B cell (primary cell): Measurements from ENCODE around the gene PLEKHA7. TPM values are rescaled to one million over a fixed set of nuclear protein-coding genes. Genes with fewer than 3 reads are reported as not detected.

Experiments
- ATAC-seq: fragments of 200-7000 bp; cut with Tn5 transposase; one replicate; pipeline ENCODE4 v1.10.0; 2021; ENCODE audit warnings: low read depth, mild to moderate bottlenecking, moderate number of reproducible peaks, moderate library complexity
- CTCF ChIA-PET: fragments of 350-600 bp; sonication (Branson Sonifier 250); formaldehyde crosslinking; loops from one replicate; lab custom pipeline; 2021; ENCODE audit warnings: antibody characterized with exemption, inconsistent platforms; lab: Charles Lee
- POLR2A ChIA-PET: fragments of 350-600 bp; sonication (Branson Sonifier 250); formaldehyde crosslinking; loops from one replicate; lab custom pipeline; 2021; ENCODE audit warnings: antibody characterized with exemption; lab: Charles Lee
- DNase-seq: peaks from one replicate; pipeline ENCODE4 v3.0.0; 2013
- H2AFZ ChIP-seq: 2 replicates; pipeline ENCODE4 v1.6.1; 2012; ENCODE audit warnings: mild to moderate bottlenecking, low read depth, low read length; ENCODE audit not compliant: insufficient read depth, poor library complexity, severe bottlenecking
- H3K27ac ChIP-seq, 2 donors: 1 replicate in 1 of 2; 2 replicates in 1 of 2; pipeline ENCODE4 v1.5.1; 2012 to 2013; ENCODE audit warnings: low read length in 2 of 2, mild to moderate bottlenecking in 2 of 2, moderate library complexity in 1 of 2
- H3K27me3 ChIP-seq, 4 experiments: fragments of 200-600 bp in 1 of 4; sonication (generic) in 1 of 4; replicated peaks in 1 of 4; 1 replicate in 2 of 4; 2 replicates in 2 of 4; pipeline versions ENCODE4 v1.6.1 to v1.7.0; 2013 to 2016; ENCODE audit warnings: low read length in 3 of 4, mild to moderate bottlenecking in 2 of 4, mixed read lengths in 1 of 4, moderate library complexity in 1 of 4; ENCODE audit not compliant: insufficient read depth in 4 of 4, control insufficient read depth in 3 of 4; ENCODE audit errors: control extremely low read depth in 1 of 4
- H3K36me3 ChIP-seq, 2 experiments: replicated peaks in 1 of 2; 1 replicate in 1 of 2; 2 replicates in 1 of 2; pipeline versions ENCODE4 v1.6.1 to v1.7.1; 2013; ENCODE audit warnings: low read length in 1 of 2; ENCODE audit not compliant: insufficient read depth in 2 of 2, control insufficient read depth in 1 of 2; ENCODE audit errors: control extremely low read depth in 1 of 2, extremely low read depth in 1 of 2
- H3K4me1 ChIP-seq, 2 donors: fragments of 200-600 bp in 1 of 2; sonication (generic) in 1 of 2; 1 replicate in 1 of 2; 2 replicates in 1 of 2; pipeline versions ENCODE4 v1.5.1 to v1.6.1; 2013 to 2017; ENCODE audit warnings: low read length in 2 of 2; ENCODE audit not compliant: control insufficient read depth in 2 of 2, insufficient read depth in 2 of 2
- H3K4me2 ChIP-seq: replicated peaks from 2 replicates; pipeline ENCODE3; 2012; ENCODE audit warnings: mild to moderate bottlenecking, low read depth, low read length; ENCODE audit not compliant: poor library complexity, severe bottlenecking
- H3K4me3 ChIP-seq, 5 experiments: fragments of 200-600 bp in 1 of 5; sonication (generic) in 1 of 5; 1 replicate in 3 of 5; 2 replicates in 2 of 5; pipeline versions ENCODE4 v1.5.1 to v1.7.0; 2011 to 2016; ENCODE audit warnings: low read length in 4 of 5, mild to moderate bottlenecking in 4 of 5, low read depth in 2 of 5, control low read depth in 1 of 5, moderate library complexity in 1 of 5; ENCODE audit not compliant: insufficient read depth in 1 of 5; ENCODE audit errors: control extremely low read depth in 1 of 5, extremely low read depth in 1 of 5
- H3K79me2 ChIP-seq: fragments of 200-600 bp; sonication (generic); one replicate; pipeline ENCODE4 v1.6.0; 2016; ENCODE audit warnings: low read length; ENCODE audit not compliant: control insufficient read depth, insufficient read depth
- H3K9ac ChIP-seq: fragments of 200-600 bp; sonication (generic); 2 replicates; pipeline ENCODE4 v1.6.1; 2017; ENCODE audit warnings: mild to moderate bottlenecking, low read length, moderate library complexity
- H3K9me3 ChIP-seq, 3 donors: one replicate each; pipeline versions ENCODE4 v1.6.1 to v1.7.1; 2013; ENCODE audit warnings: low read length in 2 of 3; ENCODE audit not compliant: control insufficient read depth in 2 of 3, insufficient read depth in 1 of 3; ENCODE audit errors: control extremely low read depth in 1 of 3
- H4K20me1 ChIP-seq: 2 replicates; pipeline ENCODE4 v1.6.0; 2012; ENCODE audit warnings: mild to moderate bottlenecking, low read length; ENCODE audit not compliant: insufficient read depth, control insufficient read depth, poor library complexity, severe bottlenecking
- H3K27ac Mint-ChIP-seq: one replicate; pipeline ENCODE4 v1.8.0; 2021; ENCODE audit warnings: mixed read lengths
- H3K27me3 Mint-ChIP-seq: one replicate; pipeline ENCODE4 v1.8.0; 2021; ENCODE audit warnings: mixed read lengths
- H3K4me1 Mint-ChIP-seq: one replicate; pipeline ENCODE4 v1.8.0; 2021; ENCODE audit warnings: mixed read lengths
- H3K4me3 Mint-ChIP-seq: one replicate; pipeline ENCODE4 v1.8.0; 2021; ENCODE audit warnings: mixed read lengths
- H3K9me3 Mint-ChIP-seq: one replicate; pipeline ENCODE4 v1.8.0; 2022; ENCODE audit warnings: mixed read lengths; ENCODE audit not compliant: insufficient read depth
- CTCF ChIP-seq: fragments of 200-600 bp; IDR thresholded peaks from one replicate; pipeline ENCODE4 v1.8.0; 2022; ENCODE audit warnings: antibody characterized with exemption, mild to moderate bottlenecking
- EZH2 ChIP-seq: IDR thresholded peaks from 2 replicates; pipeline ENCODE4 v1.6.1; 2012; ENCODE audit warnings: borderline replicate concordance, low read depth, mild to moderate bottlenecking, moderate library complexity, low read length; ENCODE audit not compliant: insufficient read depth, poor library complexity, severe bottlenecking
- WGBS: methylation state at CpG from one replicate; pipeline ENCODE4 v1.1.5; 2013; ENCODE audit warnings: missing lambda C conversion rate; ENCODE audit not compliant: insufficient coverage; 5-methylcytosine and 5-hydroxymethylcytosine counted together
- intact Hi-C: fragments of 100-400 bp; cut with micrococcal nuclease; formaldehyde crosslinking; loops from one replicate; pipeline ENCODE4 v1.10.0; 2022
- polyA plus RNA-seq: library from polyadenylated mRNA; depleted of rRNA; stranded (reverse); fragments of >200 nt; gene quantifications from 2 replicates; pipeline ENCODE4 v1.2.3, GENCODE V29; 2012
- total RNA-seq, 2 donors: library from RNA; stranded (reverse); fragments of 120-200 nt in 1 of 2; gene quantifications; 1 replicate in 1 of 2; 2 replicates in 1 of 2; pipeline versions ENCODE4 v1.2.3 to v1.2.4, GENCODE V29; 2013 to 2022

Gene PLEKHA7
- total and polyA plus RNA-seq, 2 donors (not counting 1 experiment from before 2014, with no cell fraction given), result 1.7 to 8.2 TPM

DNA sequence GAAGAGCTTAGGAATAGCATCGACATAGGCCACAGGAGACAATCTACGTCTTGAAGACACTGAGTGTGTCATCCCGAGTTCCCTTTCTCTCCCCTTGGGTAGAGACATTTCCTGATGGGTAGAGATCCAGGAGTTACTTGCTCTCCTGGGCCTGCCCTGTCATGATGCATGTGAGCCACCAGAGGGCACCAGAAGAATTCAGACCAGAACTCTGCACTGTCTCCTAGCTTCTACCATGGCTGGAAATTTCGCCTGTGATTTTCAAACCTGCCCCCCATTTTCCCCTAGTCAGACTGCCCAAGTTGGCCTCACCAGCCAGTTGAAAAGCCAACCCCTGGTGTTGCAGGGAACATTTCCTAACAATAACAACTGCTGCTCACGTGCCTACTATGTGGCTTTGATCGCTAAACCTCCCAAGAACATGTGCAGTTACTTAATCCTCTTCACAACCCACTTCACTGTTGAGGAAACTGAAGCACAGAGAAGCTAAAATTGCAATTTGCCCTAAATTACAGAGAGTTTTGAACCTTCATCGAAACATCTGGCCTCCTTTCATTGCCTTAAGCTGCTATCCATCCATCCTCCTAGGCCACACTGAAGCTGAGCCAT, 228.6 kb downstream of the PLEKHA7 start:
- Histone ChIP-seq H3K4me2 (no peak overlapping the region), H3K27ac (no peak overlapping the region), H3K79me2 (no peaks in the 10 kb centered on the region), H3K36me3 (no peaks in the 10 kb centered on the region), H3K4me3 (no peak overlapping the region), H3K27me3 (no peaks in the 10 kb centered on the region), H3K4me1 (no peaks in the 10 kb centered on the region), H3K9me3 (no peaks in the 10 kb centered on the region), H3K9ac (no peak overlapping the region), H4K20me1 (no peaks in the 10 kb centered on the region), H2AFZ (no peak overlapping the region)
- TF ChIP-seq CTCF (peak; percentile 89), EZH2 (no peak)
- intact Hi-C loops, result loop anchor here (1.0 kb wide), 1 partner anchor 278 kb away; no protein-coding TSS in a partner anchor
- ChIA-PET CTCF (interaction anchor here (0.6 to 6.1 kb wide), 19 partner anchors 7 to 742 kb away, joined by 3 to 41 read pairs (median 5); no protein-coding TSS in a partner anchor), POLR2A (no interaction called here)
- Mint-ChIP-seq H3K27ac (no peak overlapping the region), H3K4me3 (no peak overlapping the region), H3K4me1 (no peaks in the 10 kb centered on the region), H3K9me3 (no peaks in the 10 kb centered on the region), H3K27me3 (no peaks in the 10 kb centered on the region)
- ATAC-seq (peak; percentile 81), DNase-seq (peak; percentile 65)
- WGBS, result 50% methylated on average over 6 of the region's 7 CpGs

DNA sequence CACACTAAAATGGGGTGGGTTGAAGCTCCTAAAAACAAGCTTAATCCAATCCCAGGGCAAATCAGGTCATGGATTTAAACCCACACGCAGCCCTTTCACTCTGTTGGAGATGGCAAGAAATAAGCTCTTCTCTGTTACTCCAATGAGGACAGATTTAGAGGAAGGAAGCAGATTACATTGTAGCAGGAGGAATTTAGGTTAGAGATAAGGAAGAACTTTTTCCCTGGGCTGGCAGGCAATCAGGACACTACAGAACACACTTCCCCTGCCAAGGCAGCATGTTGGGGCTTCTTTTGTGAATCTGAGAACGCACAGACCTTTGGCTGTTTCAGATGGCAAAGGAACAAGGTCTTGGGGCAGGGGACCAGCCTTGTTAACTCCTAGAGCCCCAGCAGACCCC, 229.5 kb downstream of the PLEKHA7 start:
- Histone ChIP-seq H3K9me3 (no peaks in the 10 kb centered on the region), H3K4me2 (no peak overlapping the region), H3K27me3 (no peaks in the 10 kb centered on the region), H3K27ac (no peak overlapping the region), H3K4me1 (no peaks in the 10 kb centered on the region), H3K79me2 (no peaks in the 10 kb centered on the region), H3K36me3 (no peaks in the 10 kb centered on the region), H2AFZ (no peak overlapping the region), H4K20me1 (no peaks in the 10 kb centered on the region), H3K9ac (no peak overlapping the region), H3K4me3 (no peak overlapping the region)
- Mint-ChIP-seq H3K9me3 (no peaks in the 10 kb centered on the region), H3K4me1 (no peaks in the 10 kb centered on the region), H3K27me3 (no peaks in the 10 kb centered on the region), H3K27ac (no peak overlapping the region), H3K4me3 (no peak overlapping the region)
- intact Hi-C loops, result loop anchor here (1.0 kb wide), 1 partner anchor 279 kb away; no protein-coding TSS in a partner anchor
- no peak for DNase-seq
- WGBS, result 80% methylated on average over 1 of the region's 2 CpGs
- ATAC-seq, result no peak
- ChIA-PET POLR2A (no interaction called here), CTCF (interaction anchor here (0.8 to 6.1 kb wide), 7 partner anchors 8 to 279 kb away, joined by 3 to 41 read pairs (median 5); no protein-coding TSS in a partner anchor)
- TF ChIP-seq CTCF (no peak), EZH2 (no peak)
